Adrenal gland (tissue), 12 donors: ENCODE results near the gene ZFTA. TPM values are rescaled to one million over a fixed set of nuclear protein-coding genes. Genes with fewer than 3 reads are reported as not detected.

Experiments
- DNase-seq, 7 donors: peaks; one replicate each; pipeline ENCODE4 v3.0.0-alpha.2; 2019 to 2020
- H3K27ac ChIP-seq, 5 donors: fragments of 200-600 bp; sonication (generic) in 4 of 5; 1 replicate in 3 of 5; 2 replicates in 2 of 5; pipeline versions ENCODE4 v1.5.1 to v1.8.0; 2016 to 2020; ENCODE audit warnings: mild to moderate bottlenecking in 1 of 5
- H3K27me3 ChIP-seq: fragments of 200-600 bp; 2 replicates; pipeline ENCODE4 v1.8.0; 2021
- H3K36me3 ChIP-seq, 2 donors: fragments of 200-600 bp; replicated peaks in 1 of 2; 1 replicate in 1 of 2; 2 replicates in 1 of 2; pipeline versions ENCODE4 v1.5.1 to v1.8.0; 2018 to 2022
- H3K4me1 ChIP-seq, 2 donors: fragments of 200-600 bp; replicated peaks in 1 of 2; 1 replicate in 1 of 2; 2 replicates in 1 of 2; pipeline versions ENCODE4 v1.5.1 to v1.8.0; 2018 to 2021
- H3K4me3 ChIP-seq, 4 donors: fragments of 200-600 bp; sonication (generic) in 3 of 4; one replicate each; pipeline ENCODE4 v1.5.1; 2016 to 2018
- H3K9me3 ChIP-seq, 3 donors: fragments of 200-600 bp; sonication (generic) in 1 of 3; replicated peaks in 1 of 3; 1 replicate in 2 of 3; 2 replicates in 1 of 3; pipeline versions ENCODE4 v1.5.1 to v1.8.0; 2016 to 2021
- CTCF ChIP-seq, 6 experiments: fragments of 450-650 bp in 4 of 6; fragments of 200-600 bp in 2 of 6; sonication (generic) in 1 of 6; IDR thresholded peaks; 1 replicate in 5 of 6; 2 replicates in 1 of 6; pipeline versions ENCODE4 v1.5.1 to v1.8.0; 2016 to 2021; ENCODE audit warnings: antibody characterized with exemption in 6 of 6, mild to moderate bottlenecking in 2 of 6, moderate library complexity in 1 of 6
- POLR2A ChIP-seq, 2 donors: fragments of 450-650 bp; IDR thresholded peaks; one replicate each; pipeline ENCODE4 v1.6.1; 2017; ENCODE audit warnings: antibody characterized with exemption in 2 of 2, mild to moderate bottlenecking in 2 of 2, moderate library complexity in 1 of 2
- WGBS, 4 donors: extraction: QIAGEN DNeasy Blood & Tissue Kit in 2 of 4; methylation state at CpG; one replicate each; pipeline versions ENCODE4 v1.1.5 to v1.1.7; 2013 to 2017; 5-methylcytosine and 5-hydroxymethylcytosine counted together
- intact Hi-C, 2 donors: fragments of 100-400 bp; cut with DNase I; formaldehyde crosslinking; loops; one replicate each; pipeline versions ENCODE4 v1.14.1 to v1.15.0; 2022 to 2023
- polyA plus RNA-seq, 3 donors: library from polyadenylated mRNA; stranded (reverse); fragments of 200-250 nt in 2 of 3; fragments of 350-450 nt in 1 of 3; fragmentation: Illumina TruSeq in 1 of 3; extraction: RNeasy Lipid Tissue Mini Kit (QIAGEN cat#74804) in 1 of 3; gene quantifications; one replicate each; pipeline ENCODE4 v1.2.3, GENCODE V29; 2013 to 2014
- total RNA-seq, 9 donors: library from RNA; depleted of rRNA in 4 of 9; stranded (reverse); fragments of >200 nt in 4 of 9; fragments of 120-200 nt in 1 of 9; fragmentation: NEBNext Ultra II Directional in 1 of 9; extraction: Animal tissue kit (Norgen Biotek cat#: 25700) in 1 of 9; gene quantifications; one replicate each; pipeline versions ENCODE4 v1.1.0 to v1.2.4, GENCODE V29; 2013 to 2023
- donor health status: healthy with polysubstance abuse.
- donor health status: Bipolar disorder and iron deficiency.
- donor health status: DM: yes; HTN: yes; CAD: no.
- donor health status: DM: no; HTN: no; CAD: no.
- donor health status: DM: no; HTN: no; CAD: no.
- donor health status: DM: yes; HTN: yes; CAD: no.

The ZFTA gene
- total and polyA plus RNA-seq, 12 donors, result 3.6 to 20.2 (median 14.7) TPM

- TF ChIP-seq POLR2A (IDR thresholded peaks at IDR 0.05) (no peak), CTCF (IDR thresholded peaks at IDR 0.05) (no peak)
- Histone ChIP-seq H3K4me3 (no peak overlapping the region), H3K4me1 (no peaks in the 10 kb centered on the region), H3K36me3 (no peaks in the 10 kb centered on the region), H3K27me3 (no peaks in the 10 kb centered on the region), H3K27ac (no peak overlapping the region), H3K9me3 (no peaks in the 10 kb centered on the region)
- 91 to 97% (median 93%) methylated on average over 6 of the region's 6 CpGs for WGBS, 4 donors
- intact Hi-C loops, result no loop called here
- DNase-seq, result no peak
Observed at GRCh38 chr11:63791495-63792167, 23.1 kb upstream of the ZFTA start.

- TF ChIP-seq POLR2A (IDR thresholded peaks at IDR 0.05) (no peak), CTCF (IDR thresholded peaks at IDR 0.05) (no peak)
Observed at GRCh38 chr11:63785823-63786222, 17.2 kb upstream of the ZFTA start.

GRCh38 chr11:63783925-63784592 lies 15.5 kb upstream of the ZFTA start:
- DNase-seq, result no peak
- 45 to 57% (median 53%) methylated on average over 7 of the region's 7 CpGs for whole genome bisulfite sequencing, 4 donors
- Histone ChIP-seq H3K4me3 (no peak overlapping the region), H3K9me3 (no peaks in the 10 kb centered on the region), H3K27me3 (no peaks in the 10 kb centered on the region), H3K27ac (no peak overlapping the region), H3K36me3 (no peaks in the 10 kb centered on the region), H3K4me1 (no peaks in the 10 kb centered on the region)
- TF ChIP-seq POLR2A (IDR thresholded peaks at IDR 0.05) (no peak), CTCF (IDR thresholded peaks at IDR 0.05) (no peak)
- intact Hi-C loops, result no loop called here

More at GRCh38 chr11:63785823-63786222, 17.2 kb upstream of the ZFTA start:
- H3K9me3 ChIP-seq, result no peaks in the 10 kb centered on the region
- WGBS, 4 donors, result 77 to 88% (median 80%) methylated on average over 1 of the region's 1 CpG
- intact Hi-C loops, result no loop called here
- no peak for DNase-seq
- H3K27ac ChIP-seq, result no peak overlapping the region
- no peak overlapping the region for H3K4me3 ChIP-seq
- no peaks in the 10 kb centered on the region for H3K4me1 ChIP-seq
- no peaks in the 10 kb centered on the region for H3K27me3 ChIP-seq
- no peaks in the 10 kb centered on the region for H3K36me3 ChIP-seq

- Histone ChIP-seq H3K9me3 (no peaks in the 10 kb centered on the region), H3K36me3 (no peaks in the 10 kb centered on the region), H3K27me3 (no peaks in the 10 kb centered on the region), H3K4me3 (no peak overlapping the region), H3K4me1 (no peaks in the 10 kb centered on the region), H3K27ac (no peak overlapping the region)
- 85 to 95% (median 93%) methylated on average over 6 of the region's 6 CpGs for WGBS, 4 donors
- TF ChIP-seq POLR2A (IDR thresholded peaks at IDR 0.05), result no peak
- TF ChIP-seq CTCF (IDR thresholded peaks at IDR 0.05), result no peak
- intact Hi-C loops, result no loop called here
- DNase-seq, result no peak
Observed at GRCh38 chr11:63782749-63783148, 14.2 kb upstream of the ZFTA start.
